Eye (tissue), 1 donor: ENCODE measurements around the gene ARHGEF11.

ENCODE experiments used
- DNase-seq: peaks from one replicate; pipeline ENCODE4 v3.0.0-alpha.2; 2015

The ARHGEF11 gene

DNA sequence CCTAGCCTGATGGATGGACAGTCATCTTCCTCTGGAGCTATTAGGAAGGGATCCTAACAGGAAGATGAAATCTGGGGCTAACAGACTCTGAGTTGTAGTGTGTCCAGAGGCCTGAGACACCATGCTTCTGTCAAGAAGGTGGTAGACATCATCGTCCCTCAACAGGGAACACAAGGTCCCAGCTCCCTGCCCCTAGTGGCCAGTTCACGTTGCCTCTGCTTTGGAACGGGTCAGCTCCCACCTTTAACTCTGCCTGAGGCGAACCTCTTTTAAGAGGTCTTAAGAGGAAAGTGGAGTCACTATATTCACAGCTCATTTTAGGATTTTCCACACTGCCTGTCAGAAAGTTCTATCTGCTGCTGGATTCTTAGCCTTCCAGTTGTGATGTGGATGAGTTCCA lies 96.8 kb downstream of the ARHGEF11 start:
- no peak for DNase-seq

DNA sequence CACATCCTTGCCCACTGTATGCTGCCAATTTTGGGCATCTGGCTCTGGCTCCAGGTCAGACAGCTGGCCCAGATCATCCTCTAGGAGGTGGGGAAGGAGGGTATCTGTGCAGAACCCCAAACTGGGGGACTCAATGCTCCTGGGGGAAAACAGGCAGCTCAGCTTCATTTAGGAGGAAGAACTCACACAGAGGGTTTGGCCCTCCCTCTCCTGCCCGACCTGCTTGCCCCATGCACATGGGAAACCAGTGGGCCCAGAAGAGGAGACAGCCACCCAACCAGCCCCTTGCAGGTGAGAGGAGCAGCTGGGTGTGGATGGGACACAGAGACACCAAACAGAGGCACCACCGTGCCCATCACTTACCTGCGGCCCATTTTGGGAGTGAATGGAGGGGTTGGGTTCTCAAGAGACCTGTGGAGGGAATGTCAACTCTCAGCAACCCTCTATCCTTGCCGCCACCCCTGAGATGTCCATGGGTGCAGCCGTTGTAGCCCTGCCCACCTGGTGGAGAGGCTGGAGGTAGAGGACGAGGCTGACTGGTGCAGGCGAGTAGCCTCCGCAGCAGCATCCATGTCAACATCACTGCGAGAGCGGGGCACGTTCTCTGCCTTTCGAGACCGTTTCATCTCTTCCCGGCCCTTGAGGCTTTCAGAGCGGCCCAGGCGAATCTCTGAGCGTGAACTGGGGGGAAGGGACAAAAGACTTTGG lies 97.6 kb downstream of the ARHGEF11 start:
- DNase-seq = no peak

GRCh38 chr1:156947127-156947526 lies 98.4 kb downstream of the ARHGEF11 start:
- no peak for DNase-seq

DNA sequence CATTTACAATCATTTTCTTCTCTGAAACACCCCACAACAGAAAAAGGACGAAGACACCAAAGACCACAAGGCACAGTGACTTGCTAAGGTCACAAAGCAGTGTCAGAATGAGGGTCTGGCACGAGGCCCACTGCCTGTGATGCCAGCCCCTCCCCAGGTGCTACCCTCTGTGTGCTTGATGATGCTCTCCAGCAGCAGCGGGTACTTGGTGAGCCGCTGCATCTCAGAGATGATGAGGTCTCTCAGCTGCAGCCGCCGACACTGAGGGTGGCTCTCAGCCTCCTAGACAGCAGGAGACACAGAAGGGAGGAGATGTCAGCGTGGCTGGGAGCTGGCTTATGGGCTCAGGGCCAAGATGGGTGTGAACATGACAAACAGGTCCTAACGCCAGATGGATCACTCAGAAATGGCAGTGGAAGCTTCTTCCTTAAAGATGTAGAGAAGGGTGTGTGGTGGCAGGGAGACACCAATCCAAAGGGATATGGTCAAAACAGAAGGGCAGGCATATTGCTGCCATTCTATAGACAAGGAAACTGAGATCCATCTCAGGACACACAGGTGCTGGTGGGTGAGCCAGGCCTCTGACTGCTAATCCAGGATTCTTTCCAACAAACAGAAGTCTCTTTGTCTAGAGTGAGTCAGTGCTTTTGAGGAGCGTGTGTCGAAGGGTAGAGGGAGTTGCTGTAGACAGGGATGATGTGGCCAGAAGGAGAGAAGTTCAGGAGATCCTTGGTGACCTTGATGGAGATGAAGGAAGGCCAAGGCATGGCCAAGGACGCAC lies 99.5 kb downstream of the ARHGEF11 start:
- no peak for DNase-seq

DNA sequence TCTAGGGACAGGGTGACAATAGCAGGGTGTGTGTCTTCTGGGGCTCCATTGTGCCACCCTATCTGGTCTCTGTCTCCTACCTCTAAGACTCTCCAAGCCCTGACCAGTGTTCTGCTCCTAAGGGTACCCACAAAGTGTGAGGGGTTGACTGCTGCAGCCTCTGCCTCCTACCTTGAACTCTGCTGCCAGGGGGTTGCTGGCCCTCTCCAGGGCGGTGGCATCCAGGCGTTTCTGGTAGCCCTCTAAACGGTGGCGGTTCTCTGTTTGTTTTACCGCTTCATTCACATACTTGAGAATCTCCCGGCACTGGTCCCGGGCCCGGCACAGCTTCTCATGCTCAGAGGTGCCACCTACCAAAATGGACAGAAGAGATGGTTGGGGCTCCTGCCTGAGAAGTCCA lies 100.7 kb downstream of the ARHGEF11 start:
- no peak for DNase-seq

DNA sequence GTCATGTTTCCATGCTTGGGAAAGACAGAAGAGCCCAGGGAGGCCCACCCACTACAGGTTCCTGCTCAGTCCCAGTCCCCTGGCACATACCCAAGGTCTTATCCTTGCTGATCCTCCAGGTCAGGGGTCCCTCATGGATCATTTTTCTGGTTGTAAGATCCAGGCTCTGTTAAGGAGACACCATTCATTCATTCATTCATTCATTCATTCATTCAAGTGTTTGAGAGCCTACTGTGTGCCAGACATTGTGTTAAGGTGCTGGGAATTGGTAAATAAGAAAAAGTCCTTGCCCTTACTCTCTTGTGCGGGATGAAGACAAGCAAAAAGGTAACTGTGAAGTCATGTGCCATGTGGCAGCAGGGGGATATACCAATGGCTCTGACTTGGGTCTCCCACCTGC lies 101.3 kb downstream of the ARHGEF11 start:
- no peak for DNase-seq

GRCh38 chr1:156943756-156944155 lies 101.8 kb downstream of the ARHGEF11 start:
- no peak for DNase-seq

DNA sequence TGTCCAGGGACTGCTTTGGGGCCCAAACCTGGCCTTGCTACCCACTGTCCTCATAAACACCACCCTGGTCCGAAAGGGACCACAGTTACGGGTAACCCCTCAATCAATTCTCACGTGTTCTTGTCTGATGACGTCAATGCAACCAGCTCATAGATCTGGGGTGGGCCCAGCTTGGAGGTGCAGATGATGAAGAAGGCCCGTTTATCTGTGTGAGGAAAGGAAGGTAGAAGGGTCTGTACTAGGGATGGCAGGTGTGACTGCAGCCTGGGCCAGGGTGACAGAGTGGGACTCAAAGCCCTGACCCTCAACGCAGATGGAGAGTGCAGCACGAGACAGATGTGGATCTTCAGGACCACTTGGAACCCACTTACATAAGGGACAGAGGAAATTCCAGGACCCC lies 103.0 kb downstream of the ARHGEF11 start:
- DNase-seq = no peak

GRCh38 chr1:156942176-156942575 lies 103.4 kb downstream of the ARHGEF11 start:
- no peak for DNase-seq

GRCh38 chr1:156941675-156942074 lies 103.9 kb downstream of the ARHGEF11 start:
- no peak for DNase-seq

GRCh38 chr1:156939786-156940334 lies 105.7 kb downstream of the ARHGEF11 start:
- DNase-seq = no peak

GRCh38 chr1:156938813-156939212 lies 106.7 kb downstream of the ARHGEF11 start:
- no peak for DNase-seq

- DNase-seq = no peak
Measured at GRCh38 chr1:156937883-156938282, 107.7 kb downstream of the ARHGEF11 start.

DNA sequence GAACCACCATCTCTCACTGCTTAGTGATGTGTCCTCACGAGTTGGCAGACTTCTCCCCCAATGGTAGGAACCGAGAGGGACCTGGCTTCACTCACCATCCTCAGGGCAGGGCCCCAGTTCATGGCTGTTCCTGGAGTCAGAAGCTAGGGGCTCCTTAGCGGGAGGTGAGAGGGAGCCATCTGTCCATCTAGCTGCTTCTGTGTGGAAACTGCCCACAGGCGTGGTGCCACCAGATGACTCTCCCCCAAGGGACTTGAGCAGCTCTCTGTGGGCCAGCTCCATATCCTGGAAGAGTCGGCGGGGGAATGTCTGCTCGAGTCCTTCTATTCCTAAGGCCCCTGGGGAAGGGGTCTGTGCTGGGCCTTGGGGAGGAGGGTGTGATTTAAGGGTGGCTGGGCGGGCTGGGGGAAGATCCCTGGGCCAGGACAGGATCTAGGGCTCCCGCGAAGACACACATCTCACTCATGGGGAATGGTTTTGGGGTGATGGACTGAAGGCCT lies 108.8 kb downstream of the ARHGEF11 start:
- no peak for DNase-seq

DNA sequence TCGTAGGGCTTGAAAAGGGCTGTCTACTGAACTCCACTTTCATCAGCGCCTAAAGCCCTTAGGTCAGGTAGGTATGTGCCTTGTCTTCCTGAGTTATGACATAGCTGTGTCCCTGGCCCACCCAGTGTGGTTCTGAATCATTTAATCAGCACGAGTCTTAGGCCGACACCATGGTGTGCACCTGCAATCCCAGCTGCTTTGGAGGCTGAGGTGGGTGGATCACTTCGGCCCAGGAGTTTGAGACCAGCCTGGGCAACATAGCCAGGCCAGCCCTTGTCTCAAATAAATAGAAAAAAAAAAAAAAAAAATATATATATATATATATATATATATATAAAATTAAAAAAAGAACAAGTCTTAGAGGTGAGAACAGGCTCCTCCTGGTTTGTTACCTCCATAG lies 109.4 kb downstream of the ARHGEF11 start:
- no peak for DNase-seq

- no peak for DNase-seq
Measured at GRCh38 chr1:156935505-156936128, 109.9 kb downstream of the ARHGEF11 start.

DNA sequence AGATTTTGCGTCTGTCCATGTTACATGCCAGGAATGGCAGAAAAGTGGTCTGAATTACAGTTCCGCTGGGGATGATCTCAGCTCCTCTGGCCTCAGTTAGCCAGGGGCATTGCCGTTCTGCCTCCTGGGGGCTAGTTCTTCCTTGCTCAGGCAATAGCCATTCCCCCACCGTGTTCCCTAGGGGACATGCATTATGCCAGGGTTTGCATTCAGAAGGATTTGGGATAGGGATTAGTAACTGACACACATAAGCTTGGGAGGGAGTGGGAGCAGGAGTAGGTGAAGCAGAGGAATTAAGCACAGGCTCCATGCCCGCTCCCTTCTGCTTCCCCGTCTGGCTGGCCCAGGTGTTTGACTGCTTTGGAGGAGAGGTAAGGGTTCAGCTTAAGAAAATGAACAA lies 112.4 kb downstream of the ARHGEF11 start:
- no peak for DNase-seq

GRCh38 chr1:156931974-156932710 lies 113.4 kb downstream of the ARHGEF11 start:
- DNase-seq = no peak

DNA sequence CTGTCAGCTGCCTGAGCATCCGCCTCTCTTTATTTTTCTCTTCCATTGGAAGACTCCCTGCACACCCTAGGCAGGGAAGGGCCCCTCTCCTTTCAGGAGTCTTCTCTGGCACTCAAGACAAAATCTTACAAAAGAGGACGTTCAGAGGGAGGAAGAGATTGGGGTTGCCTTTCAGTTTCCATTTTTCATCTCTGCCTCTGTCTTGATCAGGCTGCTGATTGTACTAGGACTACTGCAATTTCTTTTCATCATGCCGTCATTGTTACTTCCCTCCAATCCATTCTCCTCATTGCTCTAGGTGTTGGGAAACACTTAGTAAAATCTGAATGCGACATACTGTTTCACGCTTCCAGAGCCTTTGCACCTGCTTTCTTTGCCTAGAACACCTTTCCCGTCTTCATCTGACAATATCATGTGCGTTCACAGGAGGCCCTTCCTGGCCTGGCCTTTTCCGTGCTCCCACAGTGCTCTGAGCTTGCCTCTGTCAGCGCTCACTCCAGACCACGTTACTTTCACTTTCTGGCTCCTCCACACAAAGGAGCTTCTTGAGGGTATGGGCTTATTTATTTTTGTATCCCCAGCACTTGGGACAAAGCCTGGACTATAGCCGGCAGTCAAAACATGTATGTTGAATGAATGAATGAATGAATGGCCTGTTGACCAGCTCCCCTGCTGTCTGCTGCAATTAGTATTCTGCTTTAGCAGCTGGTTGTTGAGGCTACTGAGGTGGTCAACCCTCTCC lies 114.2 kb downstream of the ARHGEF11 start:
- DNase-seq = no peak

GRCh38 chr1:156930483-156930882 lies 115.1 kb downstream of the ARHGEF11 start:
- no peak for DNase-seq

DNA sequence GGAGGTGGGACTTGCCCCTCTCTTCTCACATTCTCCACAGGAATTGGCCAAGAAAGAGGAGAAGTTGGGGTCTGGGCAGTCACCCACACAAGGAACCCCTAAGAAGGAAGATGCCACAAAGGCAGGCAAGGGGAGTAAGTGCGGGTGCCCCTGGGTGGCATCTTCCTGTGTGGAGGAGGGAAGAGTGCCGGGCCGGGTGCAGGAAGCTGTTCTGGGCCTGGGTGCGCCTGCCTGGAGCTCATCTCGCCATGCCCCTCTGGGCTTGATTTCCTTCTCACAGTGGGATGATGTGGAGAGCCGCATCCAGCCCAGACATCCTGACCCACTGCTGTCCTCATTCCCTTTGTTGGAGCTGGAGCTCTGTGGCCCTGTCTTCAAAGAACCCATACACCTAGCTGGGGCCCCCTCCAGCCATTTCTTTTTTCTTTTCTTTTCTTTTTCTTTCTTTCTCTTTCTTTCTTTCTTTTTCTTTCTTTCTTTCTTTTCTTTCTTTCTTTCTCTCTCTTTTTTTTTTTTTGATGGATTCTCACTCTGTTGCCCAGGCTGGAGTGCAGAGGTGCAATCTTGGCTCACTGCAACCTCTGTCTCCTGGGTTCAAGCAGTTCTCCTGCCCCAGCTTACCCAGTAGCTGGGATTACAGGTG lies 115.8 kb downstream of the ARHGEF11 start:
- no peak for DNase-seq
